B cell (primary cell): Measurements from ENCODE around the gene ARID3B. TPM values are rescaled to one million over a fixed set of nuclear protein-coding genes. Genes with fewer than 3 reads are reported as not detected.

ENCODE experiments used
- ATAC-seq: fragments of 200-7000 bp; cut with Tn5 transposase; one replicate; pipeline ENCODE4 v1.10.0; 2021; ENCODE audit warnings: low read depth, mild to moderate bottlenecking, moderate number of reproducible peaks, moderate library complexity
- CTCF ChIA-PET: fragments of 350-600 bp; sonication (Branson Sonifier 250); formaldehyde crosslinking; loops from one replicate; lab custom pipeline; 2021; ENCODE audit warnings: antibody characterized with exemption, inconsistent platforms; lab: Charles Lee
- POLR2A ChIA-PET: fragments of 350-600 bp; sonication (Branson Sonifier 250); formaldehyde crosslinking; loops from one replicate; lab custom pipeline; 2021; ENCODE audit warnings: antibody characterized with exemption; lab: Charles Lee
- DNase-seq: peaks from one replicate; pipeline ENCODE4 v3.0.0; 2013
- H2AFZ ChIP-seq: 2 replicates; pipeline ENCODE4 v1.6.1; 2012; ENCODE audit warnings: mild to moderate bottlenecking, low read depth, low read length; ENCODE audit not compliant: insufficient read depth, poor library complexity, severe bottlenecking
- H3K27ac ChIP-seq, 2 donors: 1 replicate in 1 of 2; 2 replicates in 1 of 2; pipeline ENCODE4 v1.5.1; 2012 to 2013; ENCODE audit warnings: low read length in 2 of 2, mild to moderate bottlenecking in 2 of 2, moderate library complexity in 1 of 2
- H3K27me3 ChIP-seq, 4 experiments: fragments of 200-600 bp in 1 of 4; sonication (generic) in 1 of 4; replicated peaks in 1 of 4; 1 replicate in 2 of 4; 2 replicates in 2 of 4; pipeline versions ENCODE4 v1.6.1 to v1.7.0; 2013 to 2016; ENCODE audit warnings: low read length in 3 of 4, mild to moderate bottlenecking in 2 of 4, mixed read lengths in 1 of 4, moderate library complexity in 1 of 4; ENCODE audit not compliant: insufficient read depth in 4 of 4, control insufficient read depth in 3 of 4; ENCODE audit errors: control extremely low read depth in 1 of 4
- H3K36me3 ChIP-seq, 2 experiments: replicated peaks in 1 of 2; 1 replicate in 1 of 2; 2 replicates in 1 of 2; pipeline versions ENCODE4 v1.6.1 to v1.7.1; 2013; ENCODE audit warnings: low read length in 1 of 2; ENCODE audit not compliant: insufficient read depth in 2 of 2, control insufficient read depth in 1 of 2; ENCODE audit errors: control extremely low read depth in 1 of 2, extremely low read depth in 1 of 2
- H3K4me1 ChIP-seq, 2 donors: fragments of 200-600 bp in 1 of 2; sonication (generic) in 1 of 2; 1 replicate in 1 of 2; 2 replicates in 1 of 2; pipeline versions ENCODE4 v1.5.1 to v1.6.1; 2013 to 2017; ENCODE audit warnings: low read length in 2 of 2; ENCODE audit not compliant: control insufficient read depth in 2 of 2, insufficient read depth in 2 of 2
- H3K4me2 ChIP-seq: replicated peaks from 2 replicates; pipeline ENCODE3; 2012; ENCODE audit warnings: mild to moderate bottlenecking, low read depth, low read length; ENCODE audit not compliant: poor library complexity, severe bottlenecking
- H3K4me3 ChIP-seq, 5 experiments: fragments of 200-600 bp in 1 of 5; sonication (generic) in 1 of 5; 1 replicate in 3 of 5; 2 replicates in 2 of 5; pipeline versions ENCODE4 v1.5.1 to v1.7.0; 2011 to 2016; ENCODE audit warnings: low read length in 4 of 5, mild to moderate bottlenecking in 4 of 5, low read depth in 2 of 5, control low read depth in 1 of 5, moderate library complexity in 1 of 5; ENCODE audit not compliant: insufficient read depth in 1 of 5; ENCODE audit errors: control extremely low read depth in 1 of 5, extremely low read depth in 1 of 5
- H3K79me2 ChIP-seq: fragments of 200-600 bp; sonication (generic); one replicate; pipeline ENCODE4 v1.6.0; 2016; ENCODE audit warnings: low read length; ENCODE audit not compliant: control insufficient read depth, insufficient read depth
- H3K9ac ChIP-seq: fragments of 200-600 bp; sonication (generic); 2 replicates; pipeline ENCODE4 v1.6.1; 2017; ENCODE audit warnings: mild to moderate bottlenecking, low read length, moderate library complexity
- H3K9me3 ChIP-seq, 3 donors: one replicate each; pipeline versions ENCODE4 v1.6.1 to v1.7.1; 2013; ENCODE audit warnings: low read length in 2 of 3; ENCODE audit not compliant: control insufficient read depth in 2 of 3, insufficient read depth in 1 of 3; ENCODE audit errors: control extremely low read depth in 1 of 3
- H4K20me1 ChIP-seq: 2 replicates; pipeline ENCODE4 v1.6.0; 2012; ENCODE audit warnings: mild to moderate bottlenecking, low read length; ENCODE audit not compliant: insufficient read depth, control insufficient read depth, poor library complexity, severe bottlenecking
- H3K27ac Mint-ChIP-seq: one replicate; pipeline ENCODE4 v1.8.0; 2021; ENCODE audit warnings: mixed read lengths
- H3K27me3 Mint-ChIP-seq: one replicate; pipeline ENCODE4 v1.8.0; 2021; ENCODE audit warnings: mixed read lengths
- H3K4me1 Mint-ChIP-seq: one replicate; pipeline ENCODE4 v1.8.0; 2021; ENCODE audit warnings: mixed read lengths
- H3K4me3 Mint-ChIP-seq: one replicate; pipeline ENCODE4 v1.8.0; 2021; ENCODE audit warnings: mixed read lengths
- H3K9me3 Mint-ChIP-seq: one replicate; pipeline ENCODE4 v1.8.0; 2022; ENCODE audit warnings: mixed read lengths; ENCODE audit not compliant: insufficient read depth
- CTCF ChIP-seq: fragments of 200-600 bp; IDR thresholded peaks from one replicate; pipeline ENCODE4 v1.8.0; 2022; ENCODE audit warnings: antibody characterized with exemption, mild to moderate bottlenecking
- EZH2 ChIP-seq: IDR thresholded peaks from 2 replicates; pipeline ENCODE4 v1.6.1; 2012; ENCODE audit warnings: borderline replicate concordance, low read depth, mild to moderate bottlenecking, moderate library complexity, low read length; ENCODE audit not compliant: insufficient read depth, poor library complexity, severe bottlenecking
- WGBS: methylation state at CpG from one replicate; pipeline ENCODE4 v1.1.5; 2013; ENCODE audit warnings: missing lambda C conversion rate; ENCODE audit not compliant: insufficient coverage; 5-methylcytosine and 5-hydroxymethylcytosine counted together
- intact Hi-C: fragments of 100-400 bp; cut with micrococcal nuclease; formaldehyde crosslinking; loops from one replicate; pipeline ENCODE4 v1.10.0; 2022
- polyA plus RNA-seq: library from polyadenylated mRNA; depleted of rRNA; stranded (reverse); fragments of >200 nt; gene quantifications from 2 replicates; pipeline ENCODE4 v1.2.3, GENCODE V29; 2012
- total RNA-seq, 2 donors: library from RNA; stranded (reverse); fragments of 120-200 nt in 1 of 2; gene quantifications; 1 replicate in 1 of 2; 2 replicates in 1 of 2; pipeline versions ENCODE4 v1.2.3 to v1.2.4, GENCODE V29; 2013 to 2022

Gene ARID3B
- total and polyA plus RNA-seq, 2 donors (not counting 1 experiment from before 2014, with no cell fraction given): 23.0 to 31.0 TPM

DNA sequence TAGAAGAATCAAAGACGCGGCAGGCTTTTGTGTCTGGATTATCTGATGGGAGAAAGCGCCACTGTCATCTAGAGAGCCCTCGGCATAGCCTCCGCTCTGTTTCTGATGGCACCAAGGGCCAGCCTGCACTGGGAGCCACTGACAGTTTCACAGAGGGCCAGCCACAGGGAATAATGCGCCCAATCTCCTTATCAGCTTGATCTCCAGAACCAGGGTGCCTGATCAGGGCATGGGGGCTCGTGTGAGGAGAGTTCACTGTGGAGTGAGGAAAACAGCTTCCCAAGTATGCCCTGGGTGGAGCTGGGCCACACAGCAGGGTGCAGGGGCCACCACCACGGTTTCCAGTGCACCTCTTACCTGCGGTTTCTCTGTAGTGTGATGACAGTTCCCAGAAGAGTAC lies 44.8 kb downstream of the ARID3B start:
- TF ChIP-seq CTCF (no peak), EZH2 (no peak)
- peaks cover 9 to 45% of the 10 kb centered on the region in 2 experiments for H3K36me3 ChIP-seq
- Mint-ChIP-seq H3K27ac (no peak overlapping the region), H3K4me3 (no peak overlapping the region), H3K4me1 (no peaks in the 10 kb centered on the region), H3K27me3 (no peaks in the 10 kb centered on the region), H3K9me3 (no peaks in the 10 kb centered on the region)
- H4K20me1 ChIP-seq: no peaks in the 10 kb centered on the region
- no peak overlapping the region for H3K4me2 ChIP-seq
- no peak overlapping the region for H3K27ac ChIP-seq
- ATAC-seq (no peak), DNase-seq (no peak)
- no peak overlapping the region for H3K4me3 ChIP-seq
- H2AFZ ChIP-seq: no peak overlapping the region
- no peaks in the 10 kb centered on the region for H3K4me1 ChIP-seq
- ChIA-PET POLR2A (no interaction called here), CTCF (no interaction called here)
- H3K9me3 ChIP-seq: no peaks in the 10 kb centered on the region
- intact Hi-C loops: no loop called here
- WGBS: 98% methylated on average over 9 of the region's 9 CpGs
- H3K27me3 ChIP-seq: no peaks in the 10 kb centered on the region
- H3K9ac ChIP-seq: no peak overlapping the region
- H3K79me2 ChIP-seq: no peaks in the 10 kb centered on the region

- CTCF ChIA-PET: no interaction called here
- no peak overlapping the region for H3K4me2 ChIP-seq
- no peak for TF ChIP-seq EZH2
- TF ChIP-seq CTCF: no peak
- no peak overlapping the region for H3K27ac Mint-ChIP-seq
- ATAC-seq (no peak), DNase-seq (no peak)
- H2AFZ ChIP-seq: no peak overlapping the region
- no peak overlapping the region for H3K27ac ChIP-seq
- H3K9ac ChIP-seq: no peak overlapping the region
- no CpG with 5 or more reads among the region's 6 CpGs for WGBS
- no peak overlapping the region for H3K4me3 ChIP-seq
- no peaks in the 10 kb centered on the region for H3K9me3 Mint-ChIP-seq
- H3K36me3 ChIP-seq: peaks cover 14 to 47% of the 10 kb centered on the region in 2 experiments
- no peaks in the 10 kb centered on the region for H3K4me1 Mint-ChIP-seq
- H3K27me3 Mint-ChIP-seq: no peaks in the 10 kb centered on the region
- H3K27me3 ChIP-seq: no peaks in the 10 kb centered on the region
- intact Hi-C loops: no loop called here
- H3K79me2 ChIP-seq: no peaks in the 10 kb centered on the region
- no peaks in the 10 kb centered on the region for H3K4me1 ChIP-seq
- H3K9me3 ChIP-seq: no peaks in the 10 kb centered on the region
- H4K20me1 ChIP-seq: no peaks in the 10 kb centered on the region
- POLR2A ChIA-PET: no interaction called here
- no peak overlapping the region for H3K4me3 Mint-ChIP-seq
These were observed 48.8 kb downstream of the ARID3B start for GRCh38 chr15:74589826-74590225.
